K562 (cell line): ENCODE results near the gene LRRC14B. TPM values are rescaled to one million over a fixed set of nuclear protein-coding genes. Genes with fewer than 3 reads are reported as not detected.

ENCODE experiments used
- ARID4B ChIP-seq: sonication (generic); formaldehyde crosslinking; IDR thresholded peaks from 2 replicates; pipeline ENCODE4 v1.8.0; 2022; ENCODE audit warnings: mild to moderate bottlenecking, missing genetic modification reagents
- BHLHE40 ChIP-seq: IDR thresholded peaks from 2 replicates; pipeline ENCODE4 v1.6.1; 2011; ENCODE audit warnings: low read length, improper control_type of control experiment
- HNRNPLL ChIP-seq: fragments of 200-400 bp; formaldehyde crosslinking; IDR thresholded peaks from 2 replicates; pipeline ENCODE4 v1.6.1; 2017; ENCODE audit warnings: low read length, low read depth, mild to moderate bottlenecking; ENCODE audit not compliant: poor library complexity, severe bottlenecking
- IRF9 ChIP-seq: fragments of 450-650 bp; IDR thresholded peaks from 2 replicates; pipeline ENCODE4 v1.6.1; 2016; ENCODE audit warnings: missing biosample characterization, missing genetic modification characterization
- JUN ChIP-seq, 2 experiments: sonication (generic) in 1 of 2; formaldehyde crosslinking in 1 of 2; IDR thresholded peaks; 2 replicates each; pipeline versions ENCODE4 v1.6.1 to v1.8.0; 2012 to 2022; ENCODE audit warnings: borderline replicate concordance in 2 of 2, mild to moderate bottlenecking in 2 of 2, improper control_type of control experiment in 1 of 2, low read depth in 1 of 2, low read length in 1 of 2, missing genetic modification reagents in 1 of 2
- LCOR ChIP-seq: sonication (generic); formaldehyde crosslinking; IDR thresholded peaks from 2 replicates; pipeline ENCODE4 v1.8.0; 2022; ENCODE audit warnings: mild to moderate bottlenecking, missing genetic modification reagents
- PKNOX1 ChIP-seq: fragments of 450-650 bp; IDR thresholded peaks from 2 replicates; pipeline ENCODE4 v1.6.1; 2016
- TBL1XR1 ChIP-seq, 2 experiments: IDR thresholded peaks; 2 replicates each; pipeline ENCODE4 v1.6.1; 2012; ENCODE audit warnings: improper control_type of control experiment in 2 of 2, low read length in 2 of 2, mild to moderate bottlenecking in 1 of 2
- TOE1 ChIP-seq, 2 experiments: fragments of 450-650 bp in 1 of 2; sonication (generic) in 1 of 2; formaldehyde crosslinking in 1 of 2; IDR thresholded peaks; 2 replicates each; pipeline versions ENCODE4 v1.7.1 to v1.8.0; 2016 to 2022; ENCODE audit warnings: borderline replicate concordance in 2 of 2, mild to moderate bottlenecking in 2 of 2, antibody characterized with exemption in 1 of 2, inconsistent platforms in 1 of 2, low read depth in 1 of 2, missing genetic modification reagents in 1 of 2, moderate library complexity in 1 of 2
- ZEB2 ChIP-seq: fragments of 450-650 bp; IDR thresholded peaks from 2 replicates; pipeline ENCODE4 v1.6.1; 2016
- ZNF589 ChIP-seq: fragments of 200-800 bp; sonication (Bioruptor generic); IDR thresholded peaks from 2 replicates; pipeline ENCODE4 v1.6.1; 2016; ENCODE audit warnings: low read depth, missing genetic modification characterization, missing compliant biosample characterization
- polyA plus RNA-seq, 8 experiments: library from polyadenylated mRNA; depleted of rRNA in 4 of 8; stranded (reverse) in 5 of 8; unstranded in 3 of 8; fragments of >200 nt; fragmentation: Nextera tagmentation in 2 of 8; fragmentation: Illumina TruSeq in 1 of 8; extraction: Ambion mirVana in 2 of 8; extraction: Trizol in 1 of 8; gene quantifications; 2 replicates each; pipeline versions ENCODE4 v1.2.1 to v1.2.3, GENCODE V29; 2011 to 2014; ENCODE audit warnings: inconsistent platforms in 1 of 8, missing spikeins in 1 of 8
- total RNA-seq, 7 experiments: library from RNA; depleted of rRNA in 6 of 7; stranded (reverse); fragments of >200 nt in 6 of 7; fragmentation: Illumina TruSeq in 2 of 7; extraction: Trizol in 2 of 7; gene quantifications; 2 replicates each; pipeline versions ENCODE4 v1.2.1 to v1.2.3, GENCODE V29; 2011 to 2021; ENCODE audit warnings: low replicate concordance in 1 of 7

LRRC14B gene
- total and polyA plus RNA-seq, 9 of the 15 experiments (the other 6 are each of a cell fraction or from before 2014, with no cell fraction given) = not detected

GRCh38 chr5:206927-207536, 15.7 kb downstream of the LRRC14B start (continued):
- TF ChIP-seq TOE1 (IDR thresholded peaks at IDR 0.05; ENCODE audit: borderline replicate concordance) = no peak
- TF ChIP-seq TOE1 (CRISPR knock-in tag; IDR thresholded peaks at IDR 0.05; ENCODE audit: borderline replicate concordance, low read depth) = no peak
- TF ChIP-seq IRF9 (tag) = no peak
- no peak for TF ChIP-seq ARID4B (CRISPR knock-in tag)
- 0 out of 4 replicates have a peak, but pooled peaks of 1 of the 2 experiments have one; percentile 16 for TF ChIP-seq TBL1XR1 (IDR thresholded peaks at IDR 0.05; ENCODE audit: low read length in 2 of 2)
- peak; percentile 72; the same call in 1 of the 2 replicates for TF ChIP-seq PKNOX1
- 0 out of 2 replicates have a peak, but pooled peaks have one; percentile 10 for TF ChIP-seq BHLHE40
- TF ChIP-seq LCOR = peak; percentile 21; the same call in 1 of the 2 replicates
- 0 out of 2 replicates have a peak, but pooled peaks have one; percentile 29 for TF ChIP-seq ZEB2
- TF ChIP-seq ZNF589 (CRISPR knock-in tag) = no peak
- no peak for TF ChIP-seq HNRNPLL
- TF ChIP-seq JUN (IDR thresholded peaks at IDR 0.05; ENCODE audit: borderline replicate concordance, low read depth, low read length) = peak; percentile 43; the same call in 1 of the 2 replicates
- TF ChIP-seq JUN (CRISPR knock-in tag; IDR thresholded peaks at IDR 0.05; ENCODE audit: borderline replicate concordance) = no peak
